Right hindlimb (tissue), 1 donor: ENCODE measurements around the gene SDR42E1.
"Not testable (repeated sequence)": the region's sequence is repeated elsewhere in the genome, so short reads cannot be mapped to it uniquely, and the experiment has no call there.

Experiments used
- DNase-seq: peaks from one replicate; pipeline ENCODE4 v3.0.0-alpha.2; 2018

The SDR42E1 gene

DNA sequence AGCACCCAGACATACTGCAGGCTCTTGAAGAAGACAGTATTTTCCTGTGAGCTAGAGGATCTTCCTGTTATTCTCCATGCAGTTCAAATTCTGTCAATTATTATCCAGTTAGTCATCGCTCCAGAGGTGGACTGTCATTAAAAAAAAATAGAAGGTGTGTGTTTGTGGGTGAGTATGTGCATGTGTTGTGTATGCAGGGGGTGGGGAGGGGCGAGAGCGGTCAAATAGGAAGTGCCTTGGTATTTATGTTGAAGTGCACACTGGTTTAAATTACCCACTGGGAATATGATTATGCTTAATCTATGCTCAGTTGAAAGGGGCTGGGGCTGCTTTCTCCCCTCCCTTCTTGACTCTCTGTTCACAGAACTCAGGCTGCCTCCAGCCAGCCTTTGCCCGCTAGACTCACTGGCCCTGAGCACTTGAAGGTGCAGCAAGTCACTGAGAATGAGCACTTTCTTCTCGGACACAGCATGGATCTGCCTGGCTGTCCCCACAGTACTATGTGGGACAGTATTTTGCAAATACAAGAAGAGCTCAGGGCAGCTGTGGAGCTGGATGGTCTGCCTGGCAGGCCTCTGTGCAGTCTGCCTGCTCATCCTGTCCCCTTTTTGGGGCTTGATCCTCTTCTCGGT lies 23.8 kb upstream of the SDR42E1 start, which contains the start of gene HSD17B2:
Gene HSD17B2, plus strand, starts transcription at position 273 of the 632 bp plus-strand sequence. Its CDS starts 172 bp downstream, at position 445.
- DNase-seq, result no peak

GRCh38 chr16:82033683-82034300 lies 22.5 kb upstream of the SDR42E1 start:
- DNase-seq, result no peak

GRCh38 chr16:82033006-82033405 lies 21.7 kb upstream of the SDR42E1 start:
- DNase-seq, result no peak

GRCh38 chr16:82031116-82032084 lies 20.1 kb upstream of the SDR42E1 start:
- no peak for DNase-seq

DNA sequence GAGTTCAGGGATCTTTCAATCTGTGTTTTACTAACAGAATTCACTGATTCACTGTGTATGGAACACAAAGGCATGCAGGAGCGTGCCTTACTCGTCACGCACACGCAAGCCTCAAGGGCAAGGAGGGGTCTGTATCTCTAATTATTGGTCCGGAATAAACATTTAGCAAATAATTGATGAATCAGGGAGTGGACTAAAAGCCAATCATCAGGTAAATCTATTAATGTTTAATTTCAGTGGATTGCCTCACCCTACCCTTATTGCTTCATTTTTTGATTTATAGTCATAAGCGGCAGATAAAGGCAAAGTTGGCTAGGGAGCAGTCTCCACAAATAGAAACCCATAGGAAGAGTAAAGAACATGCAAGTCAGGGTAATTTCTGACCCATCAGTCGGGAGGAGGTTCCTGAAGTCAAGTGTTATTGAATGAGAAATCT lies 16.4 kb upstream of the SDR42E1 start:
- no peak for DNase-seq

GRCh38 chr16:82024883-82025282 lies 13.6 kb upstream of the SDR42E1 start:
- DNase-seq, result no peak

DNA sequence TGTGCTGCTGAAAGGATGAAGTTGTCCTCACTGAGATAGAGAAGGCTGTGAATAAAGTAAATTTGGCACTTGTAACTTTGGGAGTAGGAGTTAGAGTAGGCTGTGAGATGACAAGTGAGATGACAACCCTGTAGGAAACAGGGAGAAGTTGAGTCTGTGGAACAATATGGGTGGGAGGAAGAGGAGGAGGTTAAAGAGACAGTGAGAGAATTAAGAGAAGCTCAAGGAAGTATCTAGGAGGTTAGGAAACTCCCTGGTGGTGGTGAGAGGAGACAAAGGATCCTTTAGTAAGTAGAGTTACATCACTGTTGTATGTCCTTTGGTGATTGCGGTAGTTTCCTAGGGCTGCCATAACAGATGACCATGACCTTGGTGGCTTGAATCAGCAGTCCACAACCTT lies 13.0 kb upstream of the SDR42E1 start:
- no peak for DNase-seq

DNA sequence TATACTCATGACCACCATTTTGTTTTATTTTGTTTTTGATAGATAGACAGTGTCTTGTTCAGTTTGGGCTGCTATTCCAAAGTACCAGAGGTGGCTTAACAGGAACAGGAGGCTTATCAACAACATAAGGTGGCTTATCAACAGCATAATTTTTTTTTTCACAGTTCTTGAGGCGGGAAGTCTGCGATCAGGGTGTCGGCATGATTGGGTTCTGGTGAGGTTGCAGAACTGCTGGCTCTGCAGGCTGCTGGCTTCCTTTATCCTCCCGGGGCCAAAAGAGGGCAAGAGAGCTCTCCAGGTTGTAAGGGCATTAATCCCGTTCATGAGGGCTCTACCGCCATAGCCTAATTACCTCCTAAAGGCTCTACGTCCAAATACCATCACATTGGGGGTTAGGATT lies 11.9 kb upstream of the SDR42E1 start:
- no peak for DNase-seq

GRCh38 chr16:82020051-82020450 lies 8.8 kb upstream of the SDR42E1 start:
- no peak for DNase-seq

DNA sequence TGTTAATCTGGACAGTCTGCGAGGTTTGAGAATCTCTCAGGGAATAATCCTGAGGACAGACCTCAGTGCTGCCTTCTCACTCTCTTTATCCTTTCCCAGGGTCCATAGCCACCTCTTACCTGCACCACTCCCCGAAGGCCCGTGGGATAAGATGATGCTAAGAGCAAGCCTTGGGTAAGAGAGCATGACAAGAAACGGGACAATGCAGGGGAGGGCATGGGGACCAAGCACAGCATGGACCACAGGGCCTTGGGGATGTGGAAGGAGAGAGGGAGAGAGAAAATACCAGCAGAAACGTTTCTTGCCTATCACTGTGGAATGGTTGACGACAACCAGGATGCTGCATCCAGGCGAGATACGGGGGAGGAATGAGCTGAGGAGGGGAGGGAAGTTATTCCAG lies 8.3 kb upstream of the SDR42E1 start:
- DNase-seq, result no peak

GRCh38 chr16:82017911-82018568 lies 6.8 kb upstream of the SDR42E1 start:
- no peak for DNase-seq

GRCh38 chr16:82016964-82017363 lies 5.7 kb upstream of the SDR42E1 start:
- no peak for DNase-seq

GRCh38 chr16:82016263-82016662 lies 5.0 kb upstream of the SDR42E1 start:
- no peak for DNase-seq

DNA sequence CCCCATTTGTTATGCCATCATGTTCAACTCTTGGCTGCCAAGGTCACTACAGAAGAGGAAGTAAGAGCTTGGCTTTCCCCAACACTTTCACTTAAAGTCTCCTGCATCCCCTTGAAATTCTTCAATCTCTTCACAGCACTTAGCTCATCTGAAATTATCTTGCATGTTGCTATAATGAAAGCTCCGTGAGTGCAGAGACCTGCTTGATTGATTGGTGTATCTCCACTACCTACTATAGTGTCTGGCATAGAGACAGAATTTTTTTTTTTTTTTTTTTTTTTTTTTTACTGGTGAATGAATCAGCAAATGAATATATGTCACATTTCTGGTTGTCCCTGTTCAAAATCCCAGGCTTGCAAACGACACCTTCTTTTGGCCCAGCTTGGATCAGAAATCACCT lies 1.9 kb upstream of the SDR42E1 start:
- no peak for DNase-seq

DNA sequence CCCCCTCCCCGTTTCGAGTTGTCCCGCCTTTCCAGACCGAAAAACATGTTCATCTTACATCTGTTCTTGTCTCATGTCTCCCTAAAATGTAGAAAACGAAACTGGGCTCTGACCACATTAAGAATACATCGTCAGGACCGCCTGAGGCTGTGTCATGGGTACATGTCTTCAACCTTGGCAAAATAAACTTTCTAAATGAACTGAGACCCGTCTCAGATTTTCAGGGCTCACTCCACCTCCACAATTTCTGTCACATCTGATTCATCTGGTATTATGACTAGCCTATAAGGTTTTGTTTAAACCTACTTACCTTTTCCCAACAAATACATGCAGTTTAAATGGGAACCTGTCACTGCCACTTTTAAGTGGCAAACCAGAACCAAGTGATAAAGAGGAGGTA lies 621 bp downstream of the SDR42E1 start:
- no peak for DNase-seq

GRCh38 chr16:82009789-82010188 lies 1.5 kb downstream of the SDR42E1 start:
- not testable (repeated sequence) for DNase-seq

GRCh38 chr16:82008957-82009592 lies 2.2 kb downstream of the SDR42E1 start:
- no peak for DNase-seq

GRCh38 chr16:82007189-82007588 lies 4.1 kb downstream of the SDR42E1 start:
- no peak for DNase-seq

DNA sequence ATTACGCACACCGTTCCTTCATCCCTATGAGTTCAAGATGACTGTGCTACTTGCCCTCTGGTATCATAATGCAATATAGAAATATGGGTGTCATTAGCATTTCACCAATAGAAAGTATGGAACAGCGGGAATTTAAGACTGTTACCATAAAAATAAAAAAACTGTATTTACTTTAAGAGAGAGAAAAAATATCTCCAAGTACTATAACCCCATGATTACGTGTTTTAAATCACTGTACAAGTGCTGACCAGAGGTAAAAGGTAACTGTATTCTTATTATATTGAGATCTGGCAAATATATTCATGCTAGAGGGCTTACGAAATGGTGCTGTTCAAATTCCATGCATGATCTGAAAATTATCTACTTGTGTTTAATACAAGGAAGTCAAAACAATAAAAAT lies 5.2 kb downstream of the SDR42E1 start:
- DNase-seq, result no peak

GRCh38 chr16:82005027-82005830 lies 6.0 kb downstream of the SDR42E1 start:
- DNase-seq, result no peak

DNA sequence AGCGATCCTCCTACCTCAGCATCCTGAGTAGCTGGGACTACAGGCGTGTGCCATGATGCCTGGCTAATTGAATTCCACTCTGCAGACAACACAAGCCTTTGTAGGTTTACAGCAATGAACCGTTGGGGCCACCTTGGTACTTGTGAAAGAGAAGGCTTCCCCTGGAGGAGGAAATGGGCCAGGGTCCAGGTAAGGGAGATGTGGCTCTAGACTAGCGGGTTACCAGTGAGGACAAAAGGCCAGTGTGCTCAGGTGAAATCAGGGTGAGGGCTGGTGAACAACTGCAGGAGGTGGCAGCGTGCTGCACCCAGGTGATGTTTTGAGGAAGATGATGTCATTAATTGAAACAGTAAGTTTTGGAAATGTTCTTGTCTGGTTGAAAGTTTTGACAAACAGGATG lies 6.7 kb downstream of the SDR42E1 start:
- DNase-seq, result no peak

GRCh38 chr16:82002831-82003230 lies 8.4 kb downstream of the SDR42E1 start:
- DNase-seq, result no peak
